MCF 10A (cell line): ENCODE results near the gene NAPB. TPM values are rescaled to one million over a fixed set of nuclear protein-coding genes. Genes with fewer than 3 reads are reported as not detected.

Source experiments
- BruUV-seq: library from RNA; stranded (reverse); fragments of 400-500 nt; replicated peaks from 2 replicates; lab custom pipeline; 2021; lab: Mats Ljungman, UMichigan
- CTCF ChIA-PET: fragments of 300-600 bp; sonication (Branson Sonifier 250); formaldehyde crosslinking; extraction: SDS; loops from one replicate; lab custom pipeline; 2021; ENCODE audit warnings: antibody characterized with exemption, inconsistent platforms; lab: Yijun Ruan, JAX
- POLR2A ChIA-PET: fragments of 300-600, 350-650 bp; sonication (Branson Sonifier 250); formaldehyde crosslinking; extraction: SDS; loops from one replicate; lab custom pipeline; 2020; ENCODE audit warnings: antibody characterized with exemption, inconsistent platforms; lab: Yijun Ruan, JAX
- DNase-seq: peaks from one replicate; pipeline ENCODE4 v3.0.0-alpha.2; 2018; ENCODE audit not compliant: unreplicated experiment
- H3K27ac Mint-ChIP-seq: one replicate; pipeline ENCODE4 v1.8.0; 2022; ENCODE audit warnings: mild to moderate bottlenecking, low read depth, mixed read lengths; ENCODE audit not compliant: unreplicated experiment
- H3K27me3 Mint-ChIP-seq: one replicate; pipeline ENCODE4 v1.8.0; 2022; ENCODE audit warnings: mixed read lengths; ENCODE audit not compliant: insufficient read depth, unreplicated experiment
- H3K36me3 Mint-ChIP-seq: one replicate; pipeline ENCODE4 v1.8.0; 2022; ENCODE audit warnings: mild to moderate bottlenecking, moderate library complexity, mixed read lengths; ENCODE audit not compliant: insufficient read depth, unreplicated experiment
- H3K4me1 Mint-ChIP-seq: one replicate; pipeline ENCODE4 v1.8.0; 2022; ENCODE audit warnings: mixed read lengths; ENCODE audit not compliant: insufficient read depth, unreplicated experiment
- H3K4me3 Mint-ChIP-seq: one replicate; pipeline ENCODE4 v1.8.0; 2022; ENCODE audit warnings: mild to moderate bottlenecking, moderate library complexity, mixed read lengths; ENCODE audit not compliant: unreplicated experiment
- H3K9me3 Mint-ChIP-seq: one replicate; pipeline ENCODE4 v1.8.0; 2022; ENCODE audit warnings: mixed read lengths; ENCODE audit not compliant: unreplicated experiment
- intact Hi-C: fragments of 100-400 bp; cut with micrococcal nuclease; formaldehyde crosslinking; loops from 2 replicates; pipeline ENCODE4 v1.14.1; 2022
- total RNA-seq: library from RNA; stranded (reverse); gene quantifications from 2 replicates; pipeline ENCODE4 v1.2.3, GENCODE V29; 2022
- TF ChIP-seq, protein P1 (sequence below): fragments of 200-600 bp; IDR thresholded peaks from one replicate; pipeline ENCODE4 v1.8.0; 2022; ENCODE audit warnings: antibody characterized with exemption, mild to moderate bottlenecking; ENCODE audit not compliant: unreplicated experiment

NAPB gene
- total RNA-seq, 1 experiment from 2014 or later: 9.6 TPM

DNA sequence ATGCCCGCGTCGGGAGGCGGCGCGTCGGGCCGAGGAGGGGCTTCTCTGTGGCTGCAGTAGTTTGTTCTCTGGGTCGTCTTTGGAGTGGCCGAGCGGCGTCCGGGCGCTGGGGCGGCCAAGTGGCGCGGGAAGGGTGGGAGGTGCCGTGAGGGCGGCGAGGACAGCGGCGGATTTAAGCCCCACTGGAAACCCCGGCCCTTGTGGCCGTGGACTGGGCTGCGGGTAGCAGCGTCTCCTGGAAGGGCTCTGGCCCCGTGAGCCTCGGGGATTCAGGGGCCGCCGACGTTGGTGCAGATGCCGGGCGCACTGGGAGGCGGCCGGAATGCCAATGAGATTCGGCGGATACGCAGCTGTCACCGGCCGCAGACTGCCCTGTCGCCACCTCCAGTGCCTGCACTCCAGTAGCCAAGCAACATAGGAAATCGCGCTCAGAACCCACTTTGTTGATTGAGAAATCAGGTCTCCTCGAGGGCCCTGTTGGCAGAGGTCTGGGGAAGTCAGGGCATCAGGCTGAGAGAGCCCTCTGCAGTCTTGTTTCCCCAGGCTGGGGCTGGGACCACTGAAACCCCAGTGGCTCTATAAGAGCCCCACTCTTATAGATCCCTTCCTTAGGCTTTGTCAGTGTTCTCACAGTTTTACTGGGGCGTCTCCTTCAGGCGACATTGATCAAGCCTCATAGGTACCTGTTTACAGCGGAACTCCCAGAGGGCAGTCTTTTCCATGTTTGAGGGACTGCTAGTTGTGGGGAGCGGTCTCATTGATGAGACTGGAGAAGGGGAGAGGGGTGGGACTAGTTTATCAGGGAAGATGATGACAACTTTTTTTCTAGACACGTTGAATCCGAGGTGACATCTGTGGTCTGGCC, 58.7 kb downstream of the NAPB start:
- peak overlapping the region; percentile 87 for H3K27ac Mint-ChIP-seq
- H3K27me3 Mint-ChIP-seq: no peaks in the 10 kb centered on the region

DNA sequence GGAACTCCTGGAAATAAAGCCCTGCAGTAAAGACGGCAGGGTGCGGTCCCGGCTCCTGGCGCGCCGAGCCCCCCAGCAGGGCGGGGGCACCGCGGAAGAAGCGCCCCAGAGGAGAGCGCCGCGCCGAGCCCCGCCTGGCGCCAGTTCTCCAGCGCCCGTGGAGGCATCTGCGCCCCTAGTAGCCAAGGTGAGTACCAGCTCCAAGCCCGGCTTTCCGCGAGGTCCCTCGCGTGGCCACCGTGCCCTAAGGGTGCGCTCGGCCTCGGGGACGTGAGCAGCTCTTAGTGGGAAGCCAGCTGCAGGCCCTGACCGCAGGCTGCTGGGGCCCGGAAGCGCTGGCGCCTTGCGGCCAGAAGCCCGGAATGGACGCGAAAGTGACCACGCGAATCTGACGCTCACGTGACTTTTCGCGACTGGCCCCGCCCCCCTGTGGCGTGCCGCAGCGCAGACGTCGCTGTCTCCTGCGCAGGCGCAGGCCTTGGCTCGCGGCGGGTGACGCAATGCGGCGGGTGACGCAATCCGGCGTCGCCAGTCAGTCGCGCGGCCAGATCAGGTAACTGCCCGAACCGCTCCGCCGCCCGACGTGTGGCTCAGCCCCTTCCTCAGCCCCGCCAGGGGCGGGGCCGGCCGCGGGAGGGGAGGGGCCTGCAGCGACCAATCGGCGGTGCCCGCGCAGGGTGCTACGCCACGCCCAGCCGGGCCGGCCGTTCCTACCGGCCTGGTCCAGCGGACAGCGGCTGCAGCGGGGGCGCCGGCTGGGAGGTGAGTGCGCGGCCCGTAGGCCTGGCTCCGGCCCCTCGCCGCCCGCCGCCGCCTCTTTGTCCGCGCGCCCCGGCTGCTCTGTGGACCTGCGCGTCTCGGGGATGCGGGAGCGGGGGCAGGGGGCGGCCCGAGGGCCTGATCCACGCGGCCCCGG, 59.6 kb downstream of the NAPB start, which contains the start of gene GZF1:
Gene GZF1 (plus strand): TSS at position 707 of the 916 bp plus-strand sequence. CDS start 2,202 bp downstream, outside the sequence.
- ChIA-PET POLR2A (interaction anchor here (0.6 to 12.7 kb wide), 20 partner anchors 9 to 1885 kb away, joined by 3 to 261 read pairs (median 4); partner anchors contain the start of genes NAPB and NXT1), CTCF (interaction anchor here (0.8 to 5.0 kb wide), 6 partner anchors 9 to 676 kb away, joined by 3 to 36 read pairs (median 3); partner anchors contain the start of gene NXT1)
- no TSS peak for BruUV-seq
- H3K4me1 Mint-ChIP-seq: peaks cover 29% of the 10 kb centered on the region
- H3K27ac Mint-ChIP-seq: peak within 1 kb of the TSS; percentile 87
- peak within 1 kb of the TSS; percentile 84 for H3K4me3 Mint-ChIP-seq
- intact Hi-C loops: loop anchor here (5.0 kb wide), 1 partner anchor 61 kb away; the partner anchor contains the start of gene NAPB
- DNase-seq: peak; percentile 96
- H3K27me3 Mint-ChIP-seq: no peaks in the 10 kb centered on the region
- H3K9me3 Mint-ChIP-seq: no peaks in the 10 kb centered on the region
- peaks cover 29% of the 10 kb centered on the region for H3K36me3 Mint-ChIP-seq
- TF ChIP-seq, protein P1, sequence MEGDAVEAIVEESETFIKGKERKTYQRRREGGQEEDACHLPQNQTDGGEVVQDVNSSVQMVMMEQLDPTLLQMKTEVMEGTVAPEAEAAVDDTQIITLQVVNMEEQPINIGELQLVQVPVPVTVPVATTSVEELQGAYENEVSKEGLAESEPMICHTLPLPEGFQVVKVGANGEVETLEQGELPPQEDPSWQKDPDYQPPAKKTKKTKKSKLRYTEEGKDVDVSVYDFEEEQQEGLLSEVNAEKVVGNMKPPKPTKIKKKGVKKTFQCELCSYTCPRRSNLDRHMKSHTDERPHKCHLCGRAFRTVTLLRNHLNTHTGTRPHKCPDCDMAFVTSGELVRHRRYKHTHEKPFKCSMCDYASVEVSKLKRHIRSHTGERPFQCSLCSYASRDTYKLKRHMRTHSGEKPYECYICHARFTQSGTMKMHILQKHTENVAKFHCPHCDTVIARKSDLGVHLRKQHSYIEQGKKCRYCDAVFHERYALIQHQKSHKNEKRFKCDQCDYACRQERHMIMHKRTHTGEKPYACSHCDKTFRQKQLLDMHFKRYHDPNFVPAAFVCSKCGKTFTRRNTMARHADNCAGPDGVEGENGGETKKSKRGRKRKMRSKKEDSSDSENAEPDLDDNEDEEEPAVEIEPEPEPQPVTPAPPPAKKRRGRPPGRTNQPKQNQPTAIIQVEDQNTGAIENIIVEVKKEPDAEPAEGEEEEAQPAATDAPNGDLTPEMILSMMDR: no peak

More for the DNA sequence above, 58.7 kb downstream of the NAPB start:
- Mint-ChIP-seq H3K9me3 (no peaks in the 10 kb centered on the region), H3K4me1 (peaks cover 33% of the 10 kb centered on the region), H3K36me3 (peaks cover 32% of the 10 kb centered on the region), H3K4me3 (peak overlapping the region; percentile 84)
- intact Hi-C loops: loop anchor here (5.0 kb wide), 1 partner anchor 60 kb away; the partner anchor contains the start of gene NAPB
- DNase-seq: peak; percentile 26
- CTCF ChIA-PET: interaction anchor here (0.6 to 1.1 kb wide), 4 partner anchors 15 to 867 kb away, joined by 3 to 6 read pairs (median 3); no protein-coding TSS in a partner anchor
- POLR2A ChIA-PET: interaction anchor here (0.6 to 12.7 kb wide), 6 partner anchors 10 to 675 kb away, joined by 3 to 261 read pairs (median 4); partner anchors contain the start of genes NAPB and NXT1
- BruUV-seq: no TSS peak
- TF ChIP-seq, protein P1: no peak

DNA sequence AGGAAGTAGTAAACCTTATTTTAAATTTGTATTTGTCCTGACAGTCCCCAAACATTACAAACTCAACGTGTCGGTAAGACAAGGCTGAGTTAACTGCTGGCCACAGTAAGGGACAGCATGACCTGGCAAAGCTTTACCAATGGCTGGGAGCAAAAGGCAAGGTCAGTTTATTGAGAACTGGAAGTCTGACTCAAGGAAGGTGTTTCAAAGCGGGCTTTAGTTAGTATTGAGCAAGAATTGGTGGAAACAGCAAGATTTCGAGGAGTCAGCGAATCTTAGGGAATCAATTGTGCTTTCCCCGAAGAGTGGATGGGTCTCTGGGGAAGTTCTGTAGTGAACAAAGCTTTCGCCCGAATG, 60.2 kb downstream of the NAPB start:
- DNase-seq: peak; percentile 44
- TF ChIP-seq, protein P1: no peak
- H3K36me3 Mint-ChIP-seq: peaks cover 23% of the 10 kb centered on the region
- peak overlapping the region; percentile 84 for H3K4me3 Mint-ChIP-seq
- ChIA-PET CTCF (interaction anchor here (0.5 to 5.0 kb wide), 7 partner anchors 9 to 1818 kb away, joined by 3 to 36 read pairs (median 3); partner anchors contain the start of gene NXT1), POLR2A (interaction anchor here (0.6 to 12.7 kb wide), 20 partner anchors 9 to 1886 kb away, joined by 3 to 261 read pairs (median 4); partner anchors contain the start of genes NAPB and NXT1)
- H3K4me1 Mint-ChIP-seq: peaks cover 24% of the 10 kb centered on the region
- BruUV-seq: no TSS peak
- intact Hi-C loops: loop anchor here (5.0 kb wide), 1 partner anchor 61 kb away; the partner anchor contains the start of gene NAPB
- peak overlapping the region; percentile 80 for H3K27ac Mint-ChIP-seq
- H3K9me3 Mint-ChIP-seq: no peaks in the 10 kb centered on the region
- no peaks in the 10 kb centered on the region for H3K27me3 Mint-ChIP-seq
